MCF 10A (cell line): ENCODE data around the gene KANK2. TPM values are rescaled to one million over a fixed set of nuclear protein-coding genes. Genes with fewer than 3 reads are reported as not detected.
A peak's percentile ranks its signal among the peaks of the same experiment; 100 is the strongest.

ENCODE experiments used
- BruUV-seq: library from RNA; stranded (reverse); fragments of 400-500 nt; replicated peaks from 2 replicates; lab custom pipeline; 2021; lab: Mats Ljungman, UMichigan
- CTCF ChIA-PET: fragments of 300-600 bp; sonication (Branson Sonifier 250); formaldehyde crosslinking; extraction: SDS; loops from one replicate; lab custom pipeline; 2021; ENCODE audit warnings: antibody characterized with exemption, inconsistent platforms; lab: Yijun Ruan, JAX
- POLR2A ChIA-PET: fragments of 300-600, 350-650 bp; sonication (Branson Sonifier 250); formaldehyde crosslinking; extraction: SDS; loops from one replicate; lab custom pipeline; 2020; ENCODE audit warnings: antibody characterized with exemption, inconsistent platforms; lab: Yijun Ruan, JAX
- DNase-seq: peaks from one replicate; pipeline ENCODE4 v3.0.0-alpha.2; 2018; ENCODE audit not compliant: unreplicated experiment
- H3K27ac Mint-ChIP-seq: one replicate; pipeline ENCODE4 v1.8.0; 2022; ENCODE audit warnings: mild to moderate bottlenecking, low read depth, mixed read lengths; ENCODE audit not compliant: unreplicated experiment
- H3K27me3 Mint-ChIP-seq: one replicate; pipeline ENCODE4 v1.8.0; 2022; ENCODE audit warnings: mixed read lengths; ENCODE audit not compliant: insufficient read depth, unreplicated experiment
- H3K36me3 Mint-ChIP-seq: one replicate; pipeline ENCODE4 v1.8.0; 2022; ENCODE audit warnings: mild to moderate bottlenecking, moderate library complexity, mixed read lengths; ENCODE audit not compliant: insufficient read depth, unreplicated experiment
- H3K4me1 Mint-ChIP-seq: one replicate; pipeline ENCODE4 v1.8.0; 2022; ENCODE audit warnings: mixed read lengths; ENCODE audit not compliant: insufficient read depth, unreplicated experiment
- H3K4me3 Mint-ChIP-seq: one replicate; pipeline ENCODE4 v1.8.0; 2022; ENCODE audit warnings: mild to moderate bottlenecking, moderate library complexity, mixed read lengths; ENCODE audit not compliant: unreplicated experiment
- H3K9me3 Mint-ChIP-seq: one replicate; pipeline ENCODE4 v1.8.0; 2022; ENCODE audit warnings: mixed read lengths; ENCODE audit not compliant: unreplicated experiment
- intact Hi-C: fragments of 100-400 bp; cut with micrococcal nuclease; formaldehyde crosslinking; loops from 2 replicates; pipeline ENCODE4 v1.14.1; 2022
- total RNA-seq: library from RNA; stranded (reverse); gene quantifications from 2 replicates; pipeline ENCODE4 v1.2.3, GENCODE V29; 2022
- TF ChIP-seq, protein P1 (sequence below): fragments of 200-600 bp; IDR thresholded peaks from one replicate; pipeline ENCODE4 v1.8.0; 2022; ENCODE audit warnings: antibody characterized with exemption, mild to moderate bottlenecking; ENCODE audit not compliant: unreplicated experiment

The KANK2 gene
- total RNA-seq, 1 experiment from 2014 or later, result 29.2 TPM

DNA sequence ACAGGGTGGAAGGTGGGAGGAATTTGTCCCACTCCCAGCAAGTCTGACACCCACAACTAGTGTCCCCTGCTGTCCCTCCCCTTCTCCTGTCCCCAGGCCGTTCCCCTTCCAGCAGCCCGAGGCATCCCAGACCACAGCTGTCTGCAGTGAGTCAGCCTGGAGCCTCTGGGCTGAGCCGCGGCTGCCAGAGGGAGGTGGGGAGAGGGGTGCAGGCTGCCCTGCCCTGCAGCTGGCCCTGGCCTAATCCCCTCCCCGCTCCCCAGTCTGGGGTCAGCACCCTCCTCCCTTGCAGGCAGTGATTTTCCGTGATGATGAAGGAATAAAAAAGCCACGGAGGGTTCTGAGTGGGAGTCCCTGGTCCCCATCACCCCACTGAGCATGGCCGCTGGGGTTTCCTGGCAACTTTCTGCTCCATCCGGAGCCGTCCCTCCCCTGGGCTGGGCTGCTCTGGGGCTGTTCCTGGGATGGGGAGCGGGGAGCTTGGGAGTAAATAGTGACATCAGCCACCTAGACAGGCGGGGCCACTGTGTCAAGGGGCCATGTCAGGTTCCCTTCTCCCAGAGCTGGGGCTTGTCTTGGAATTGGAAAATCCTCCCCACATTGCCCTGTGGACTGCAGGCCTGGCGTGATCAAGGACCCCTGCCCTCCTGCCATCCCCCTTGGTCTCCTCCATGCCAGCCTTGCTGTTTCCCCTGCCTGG lies 58.6 kb downstream of the KANK2 start:
- peaks cover 25% of the 10 kb centered on the region for H3K4me1 Mint-ChIP-seq
- peak overlapping the region; percentile 66 for H3K4me3 Mint-ChIP-seq
- DNase-seq, result peak; percentile 86
- H3K9me3 Mint-ChIP-seq, result no peaks in the 10 kb centered on the region
- H3K27ac Mint-ChIP-seq, result peak overlapping the region; percentile 89
- peaks cover 36% of the 10 kb centered on the region for H3K36me3 Mint-ChIP-seq
- BruUV-seq, result no TSS peak
- no peaks in the 10 kb centered on the region for H3K27me3 Mint-ChIP-seq
- ChIA-PET POLR2A (interaction anchor here (0.6 to 3.1 kb wide), 22 partner anchors 9 to 236 kb away, joined by 3 to 34 read pairs (median 4); partner anchors contain the start of genes CCDC159, KANK2, LDLR and SPC24), CTCF (interaction anchor here (0.6 to 3.8 kb wide), 16 partner anchors 9 to 344 kb away, joined by 3 to 41 read pairs (median 6); partner anchors contain the start of gene RAB3D)
- TF ChIP-seq, protein P1, sequence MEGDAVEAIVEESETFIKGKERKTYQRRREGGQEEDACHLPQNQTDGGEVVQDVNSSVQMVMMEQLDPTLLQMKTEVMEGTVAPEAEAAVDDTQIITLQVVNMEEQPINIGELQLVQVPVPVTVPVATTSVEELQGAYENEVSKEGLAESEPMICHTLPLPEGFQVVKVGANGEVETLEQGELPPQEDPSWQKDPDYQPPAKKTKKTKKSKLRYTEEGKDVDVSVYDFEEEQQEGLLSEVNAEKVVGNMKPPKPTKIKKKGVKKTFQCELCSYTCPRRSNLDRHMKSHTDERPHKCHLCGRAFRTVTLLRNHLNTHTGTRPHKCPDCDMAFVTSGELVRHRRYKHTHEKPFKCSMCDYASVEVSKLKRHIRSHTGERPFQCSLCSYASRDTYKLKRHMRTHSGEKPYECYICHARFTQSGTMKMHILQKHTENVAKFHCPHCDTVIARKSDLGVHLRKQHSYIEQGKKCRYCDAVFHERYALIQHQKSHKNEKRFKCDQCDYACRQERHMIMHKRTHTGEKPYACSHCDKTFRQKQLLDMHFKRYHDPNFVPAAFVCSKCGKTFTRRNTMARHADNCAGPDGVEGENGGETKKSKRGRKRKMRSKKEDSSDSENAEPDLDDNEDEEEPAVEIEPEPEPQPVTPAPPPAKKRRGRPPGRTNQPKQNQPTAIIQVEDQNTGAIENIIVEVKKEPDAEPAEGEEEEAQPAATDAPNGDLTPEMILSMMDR, result no peak
- intact Hi-C loops, result loop anchor here (2.0 to 10.0 kb wide), 5 partner anchors 14 to 449 kb away; no protein-coding TSS in a partner anchor

DNA sequence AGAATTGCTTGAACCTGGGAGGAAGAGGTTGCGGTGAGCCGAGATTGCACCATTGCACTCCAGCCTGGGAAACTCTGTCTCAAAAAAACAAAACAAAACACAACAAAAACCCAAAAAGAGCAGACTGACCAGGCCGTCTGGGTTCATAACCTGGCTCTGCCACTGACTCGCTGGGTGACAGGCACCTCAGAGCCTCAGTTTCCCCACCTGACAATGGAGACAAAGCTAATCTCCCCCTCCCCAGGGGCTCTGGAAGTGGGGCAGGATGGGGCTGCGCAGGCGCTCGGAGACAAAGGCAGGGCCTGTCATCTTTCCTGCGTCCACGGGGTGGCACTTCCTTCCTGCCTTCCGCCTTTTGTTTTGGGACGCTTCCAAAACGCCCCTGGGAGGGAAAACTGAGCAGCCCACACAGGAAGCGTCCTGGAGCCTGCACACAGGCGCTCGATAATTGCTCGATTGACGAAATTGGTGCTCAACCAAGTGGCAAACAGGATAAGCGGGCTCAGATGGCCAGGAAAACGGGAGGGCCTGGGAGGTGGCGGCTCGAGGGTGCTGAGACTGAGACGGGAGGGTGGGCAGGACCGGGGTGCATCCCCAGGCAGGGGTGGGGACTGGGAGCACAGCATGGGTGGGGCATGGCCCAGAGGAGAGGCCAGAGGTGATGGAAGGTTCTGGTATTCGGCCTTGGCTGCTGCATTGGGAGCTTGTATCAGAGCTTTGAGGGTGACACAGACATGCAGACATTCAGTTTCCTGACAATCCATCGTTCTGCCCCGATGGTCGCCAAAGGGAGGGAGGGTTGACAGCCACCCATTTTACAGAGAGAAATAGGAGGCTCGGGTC lies 59.6 kb downstream of the KANK2 start:
- Mint-ChIP-seq H3K4me3 (peak overlapping the region; percentile 66), H3K4me1 (peaks cover 25% of the 10 kb centered on the region), H3K9me3 (no peaks in the 10 kb centered on the region), H3K27ac (peak overlapping the region; percentile 89), H3K36me3 (peaks cover 46% of the 10 kb centered on the region), H3K27me3 (no peaks in the 10 kb centered on the region)
- intact Hi-C loops, result loop anchor here (1.0 to 10.0 kb wide), 6 partner anchors 15 to 450 kb away; no protein-coding TSS in a partner anchor
- POLR2A ChIA-PET, result interaction anchor here (0.6 to 3.1 kb wide), 20 partner anchors 10 to 243 kb away, joined by 3 to 34 read pairs (median 6); partner anchors contain the start of genes CCDC159, KANK2, SPC24 and SWSAP1
- DNase-seq, result peak; percentile 95
- CTCF ChIA-PET, result interaction anchor here (0.6 to 3.8 kb wide), 27 partner anchors 8 to 1589 kb away, joined by 3 to 41 read pairs (median 4); partner anchors contain the start of gene RAB3D
- TF ChIP-seq, protein P1, result peak; percentile 74
- no TSS peak for BruUV-seq

DNA sequence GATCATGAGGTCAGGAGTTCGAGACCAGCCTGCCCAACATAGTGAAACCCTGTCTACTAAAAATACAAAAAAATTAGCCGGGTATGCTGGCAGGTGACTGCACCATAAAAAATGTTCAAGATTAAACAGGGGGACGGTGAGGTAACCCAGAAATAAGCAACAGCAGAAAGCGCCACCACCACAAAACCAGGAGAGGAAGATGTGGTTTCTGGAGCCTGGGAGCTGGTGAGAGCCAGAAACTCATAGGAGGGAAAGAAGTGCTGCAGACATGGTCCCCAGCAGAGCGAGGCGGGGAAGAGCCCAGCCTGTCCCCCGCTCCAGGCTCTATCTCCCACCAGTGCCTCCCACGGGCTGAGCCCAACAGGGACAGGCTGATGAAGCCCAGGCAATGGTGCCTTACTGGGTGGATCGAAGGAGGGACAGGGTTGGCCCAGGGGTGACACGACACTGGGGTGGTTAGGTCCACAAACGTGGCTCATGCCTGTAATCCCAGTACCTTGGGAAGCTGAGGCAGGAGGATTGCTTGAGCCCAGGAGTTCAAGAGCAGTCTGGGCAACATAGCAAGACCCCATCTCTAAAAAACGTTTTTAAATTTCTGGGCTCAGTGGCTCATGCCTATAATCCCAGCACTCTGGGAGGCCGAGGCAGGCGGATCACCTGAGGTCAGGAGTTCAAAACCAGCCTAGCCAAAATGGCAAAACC lies 60.8 kb downstream of the KANK2 start:
- no peaks in the 10 kb centered on the region for H3K9me3 Mint-ChIP-seq
- peak overlapping the region; percentile 61 for H3K27ac Mint-ChIP-seq
- intact Hi-C loops, result loop anchor here (1.0 to 10.0 kb wide), 4 partner anchors 67 to 451 kb away; no protein-coding TSS in a partner anchor
- peaks cover 58% of the 10 kb centered on the region for H3K36me3 Mint-ChIP-seq
- H3K27me3 Mint-ChIP-seq, result no peaks in the 10 kb centered on the region
- no peak for DNase-seq
- ChIA-PET CTCF (interaction anchor here (1.3 to 3.8 kb wide), 4 partner anchors 11 to 83 kb away, joined by 5 to 41 read pairs (median 14); no protein-coding TSS in a partner anchor), POLR2A (interaction anchor here (1.0 to 3.1 kb wide), 6 partner anchors 16 to 238 kb away, joined by 3 to 34 read pairs (median 5); partner anchors contain the start of genes CCDC159, SWSAP1 and TMEM205)
- no TSS peak for BruUV-seq
- H3K4me1 Mint-ChIP-seq, result peaks cover 21% of the 10 kb centered on the region
- TF ChIP-seq, protein P1, result no peak
- H3K4me3 Mint-ChIP-seq, result no peak overlapping the region
